ENCODE measurements around the gene HLTF.

HLTF gene

GRCh38 chr3:149016669-149017541 lies 69.4 kb downstream of the HLTF start:
- peaks cover 88% of the 10 kb centered on the region for H3K36me3 Mint-ChIP-seq (ENCODE audit: low read depth)

GRCh38 chr3:149016242-149016641 lies 70.1 kb downstream of the HLTF start:
- peaks cover 47% of the 10 kb centered on the region for H3K4me1 Mint-ChIP-seq (ENCODE audit: low read depth)
- no peak overlapping the region for H3K4me3 Mint-ChIP-seq
- no peaks in the 10 kb centered on the region for H3K9me3 Mint-ChIP-seq
- H3K27ac Mint-ChIP-seq, result peak overlapping the region; percentile 44
- H3K36me3 Mint-ChIP-seq (ENCODE audit: low read depth), result peaks cover 88% of the 10 kb centered on the region
- DNase-seq, result no peak
- H3K27me3 Mint-ChIP-seq, result no peaks in the 10 kb centered on the region

More at GRCh38 chr3:149016669-149017541, 69.4 kb downstream of the HLTF start:
- no peak for DNase-seq
- Mint-ChIP-seq H3K27me3 (no peaks in the 10 kb centered on the region), H3K27ac (peak overlapping the region; percentile 55), H3K9me3 (no peaks in the 10 kb centered on the region), H3K4me1 (ENCODE audit: low read depth) (peaks cover 43% of the 10 kb centered on the region), H3K4me3 (no peak overlapping the region)

- Mint-ChIP-seq H3K4me1 (ENCODE audit: low read depth) (peaks cover 47% of the 10 kb centered on the region), H3K4me3 (no peak overlapping the region), H3K9me3 (no peaks in the 10 kb centered on the region), H3K27me3 (no peaks in the 10 kb centered on the region), H3K36me3 (ENCODE audit: low read depth) (peaks cover 89% of the 10 kb centered on the region), H3K27ac (no peak overlapping the region)
- no peak for DNase-seq
These were observed 70.9 kb downstream of the HLTF start for GRCh38 chr3:149015393-149015792.

GRCh38 chr3:149013726-149014125 lies 72.6 kb downstream of the HLTF start:
- no peak for DNase-seq
- Mint-ChIP-seq H3K36me3 (ENCODE audit: low read depth) (peaks cover 90% of the 10 kb centered on the region), H3K27me3 (no peaks in the 10 kb centered on the region), H3K4me1 (ENCODE audit: low read depth) (peaks cover 43% of the 10 kb centered on the region), H3K27ac (no peak overlapping the region), H3K4me3 (no peak overlapping the region), H3K9me3 (no peaks in the 10 kb centered on the region)

- no peak overlapping the region for H3K4me3 Mint-ChIP-seq
- H3K36me3 Mint-ChIP-seq (ENCODE audit: low read depth), result peaks cover 93% of the 10 kb centered on the region
- no peaks in the 10 kb centered on the region for H3K9me3 Mint-ChIP-seq
- H3K27ac Mint-ChIP-seq, result no peak overlapping the region
- H3K4me1 Mint-ChIP-seq (ENCODE audit: low read depth), result peaks cover 35% of the 10 kb centered on the region
- H3K27me3 Mint-ChIP-seq, result no peaks in the 10 kb centered on the region
- no peak for DNase-seq
These were observed 74.7 kb downstream of the HLTF start for GRCh38 chr3:149011676-149012075.

GRCh38 chr3:149010966-149011365 lies 75.4 kb downstream of the HLTF start:
- Mint-ChIP-seq H3K4me1 (ENCODE audit: low read depth) (peaks cover 31% of the 10 kb centered on the region), H3K27ac (no peak overlapping the region), H3K27me3 (no peaks in the 10 kb centered on the region), H3K4me3 (no peak overlapping the region), H3K36me3 (ENCODE audit: low read depth) (peaks cover 87% of the 10 kb centered on the region), H3K9me3 (no peaks in the 10 kb centered on the region)
- no peak for DNase-seq

- Mint-ChIP-seq H3K36me3 (ENCODE audit: low read depth) (peaks cover 89% of the 10 kb centered on the region), H3K27ac (no peak overlapping the region), H3K9me3 (no peaks in the 10 kb centered on the region), H3K4me1 (ENCODE audit: low read depth) (peaks cover 29% of the 10 kb centered on the region), H3K27me3 (no peaks in the 10 kb centered on the region), H3K4me3 (no peak overlapping the region)
- no peak for DNase-seq
These were observed 75.8 kb downstream of the HLTF start for GRCh38 chr3:149010504-149010951.

- Mint-ChIP-seq H3K4me3 (no peak overlapping the region), H3K36me3 (ENCODE audit: low read depth) (peaks cover 84% of the 10 kb centered on the region), H3K9me3 (no peaks in the 10 kb centered on the region), H3K27ac (peak overlapping the region; percentile 61), H3K4me1 (ENCODE audit: low read depth) (peaks cover 25% of the 10 kb centered on the region), H3K27me3 (no peaks in the 10 kb centered on the region)
- no peak for DNase-seq
These were observed 76.6 kb downstream of the HLTF start for GRCh38 chr3:149009732-149010131.

GRCh38 chr3:149007567-149008257 lies 78.6 kb downstream of the HLTF start:
- H3K27ac Mint-ChIP-seq, result no peak overlapping the region
- H3K9me3 Mint-ChIP-seq, result no peaks in the 10 kb centered on the region
- no peaks in the 10 kb centered on the region for H3K27me3 Mint-ChIP-seq
- peaks cover 80% of the 10 kb centered on the region for H3K36me3 Mint-ChIP-seq (ENCODE audit: low read depth)
- no peak for DNase-seq
- no peak overlapping the region for H3K4me3 Mint-ChIP-seq
- H3K4me1 Mint-ChIP-seq (ENCODE audit: low read depth), result peaks cover 31% of the 10 kb centered on the region

- DNase-seq, result no peak
These were observed 80.9 kb downstream of the HLTF start for GRCh38 chr3:149005416-149005815.

GRCh38 chr3:149004622-149005021 lies 81.7 kb downstream of the HLTF start:
- H3K27me3 Mint-ChIP-seq, result no peaks in the 10 kb centered on the region
- DNase-seq, result no peak
- H3K4me1 Mint-ChIP-seq (ENCODE audit: low read depth), result peaks cover 29% of the 10 kb centered on the region
- peaks cover 75% of the 10 kb centered on the region for H3K36me3 Mint-ChIP-seq (ENCODE audit: low read depth)
- no peak overlapping the region for H3K27ac Mint-ChIP-seq
- no peak overlapping the region for H3K4me3 Mint-ChIP-seq
- H3K9me3 Mint-ChIP-seq, result no peaks in the 10 kb centered on the region

More at GRCh38 chr3:149005416-149005815, 80.9 kb downstream of the HLTF start:
- no peak overlapping the region for H3K4me3 Mint-ChIP-seq
- no peak overlapping the region for H3K27ac Mint-ChIP-seq
- H3K4me1 Mint-ChIP-seq (ENCODE audit: low read depth), result peaks cover 25% of the 10 kb centered on the region
- peaks cover 75% of the 10 kb centered on the region for H3K36me3 Mint-ChIP-seq (ENCODE audit: low read depth)
- H3K9me3 Mint-ChIP-seq, result no peaks in the 10 kb centered on the region
- no peaks in the 10 kb centered on the region for H3K27me3 Mint-ChIP-seq

- Mint-ChIP-seq H3K9me3 (no peaks in the 10 kb centered on the region), H3K36me3 (ENCODE audit: low read depth) (peaks cover 73% of the 10 kb centered on the region), H3K4me1 (ENCODE audit: low read depth) (peaks cover 31% of the 10 kb centered on the region), H3K4me3 (no peak overlapping the region), H3K27ac (no peak overlapping the region), H3K27me3 (no peaks in the 10 kb centered on the region)
- DNase-seq, result no peak
These were observed 82.6 kb downstream of the HLTF start for GRCh38 chr3:149003653-149004305.

- DNase-seq, result no peak
- Mint-ChIP-seq H3K4me3 (no peak overlapping the region), H3K4me1 (ENCODE audit: low read depth) (peaks cover 42% of the 10 kb centered on the region), H3K27ac (no peak overlapping the region), H3K36me3 (ENCODE audit: low read depth) (peaks cover 72% of the 10 kb centered on the region), H3K9me3 (no peaks in the 10 kb centered on the region), H3K27me3 (no peaks in the 10 kb centered on the region)
These were observed 84.6 kb downstream of the HLTF start for GRCh38 chr3:149001727-149002126.

- Mint-ChIP-seq H3K4me1 (ENCODE audit: low read depth) (peaks cover 47% of the 10 kb centered on the region), H3K36me3 (ENCODE audit: low read depth) (peaks cover 79% of the 10 kb centered on the region), H3K9me3 (no peaks in the 10 kb centered on the region), H3K27me3 (no peaks in the 10 kb centered on the region), H3K27ac (peak overlapping the region; percentile 39), H3K4me3 (no peak overlapping the region)
- no peak for DNase-seq
These were observed 86.1 kb downstream of the HLTF start for GRCh38 chr3:149000206-149000745.
